22Rv1 (cell line): ENCODE results near the gene ASB11.

Experiments
- ZFX ChIP-seq: fragments of 450-650 bp; IDR thresholded peaks from 2 replicates; pipeline ENCODE4 v1.6.1; 2017; ENCODE audit warnings: antibody characterized with exemption, borderline replicate concordance
- TF ChIP-seq, protein P1 (sequence below): fragments of 450-650 bp; IDR thresholded peaks from 2 replicates; pipeline ENCODE4 v1.5.1; 2017; ENCODE audit warnings: mild to moderate bottlenecking

DNA sequence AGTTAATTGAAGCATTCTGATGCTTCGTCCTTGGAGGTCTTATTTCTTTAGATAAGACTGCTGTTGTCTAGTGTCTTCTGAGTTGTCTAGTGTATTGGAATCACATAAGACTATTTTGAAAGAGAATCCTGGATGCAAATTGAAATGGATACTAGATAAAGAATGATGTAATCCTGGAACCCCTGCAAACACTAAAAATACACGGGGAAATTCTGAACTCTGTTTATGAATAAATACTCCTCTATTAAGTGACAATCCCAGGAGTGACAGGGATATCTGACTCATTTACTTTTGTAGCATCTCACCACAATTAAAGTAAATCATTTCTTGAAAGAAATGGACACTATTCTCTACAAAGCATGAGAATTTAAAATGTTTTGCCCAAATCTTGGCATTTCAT lies 968 bp downstream of the ASB11 start:
- TF ChIP-seq, protein P1, sequence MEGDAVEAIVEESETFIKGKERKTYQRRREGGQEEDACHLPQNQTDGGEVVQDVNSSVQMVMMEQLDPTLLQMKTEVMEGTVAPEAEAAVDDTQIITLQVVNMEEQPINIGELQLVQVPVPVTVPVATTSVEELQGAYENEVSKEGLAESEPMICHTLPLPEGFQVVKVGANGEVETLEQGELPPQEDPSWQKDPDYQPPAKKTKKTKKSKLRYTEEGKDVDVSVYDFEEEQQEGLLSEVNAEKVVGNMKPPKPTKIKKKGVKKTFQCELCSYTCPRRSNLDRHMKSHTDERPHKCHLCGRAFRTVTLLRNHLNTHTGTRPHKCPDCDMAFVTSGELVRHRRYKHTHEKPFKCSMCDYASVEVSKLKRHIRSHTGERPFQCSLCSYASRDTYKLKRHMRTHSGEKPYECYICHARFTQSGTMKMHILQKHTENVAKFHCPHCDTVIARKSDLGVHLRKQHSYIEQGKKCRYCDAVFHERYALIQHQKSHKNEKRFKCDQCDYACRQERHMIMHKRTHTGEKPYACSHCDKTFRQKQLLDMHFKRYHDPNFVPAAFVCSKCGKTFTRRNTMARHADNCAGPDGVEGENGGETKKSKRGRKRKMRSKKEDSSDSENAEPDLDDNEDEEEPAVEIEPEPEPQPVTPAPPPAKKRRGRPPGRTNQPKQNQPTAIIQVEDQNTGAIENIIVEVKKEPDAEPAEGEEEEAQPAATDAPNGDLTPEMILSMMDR, result no peak
- no peak for TF ChIP-seq ZFX
